GM12892 (cell line): Measurements from ENCODE around the gene MKNK2.

Experiments used
- DNase-seq: peaks from one replicate; pipeline ENCODE4 v3.0.0; 2011; ENCODE audit not compliant: insufficient read length
- FAIRE-seq: peaks from 2 replicates; lab custom pipeline; 2011; peaks lifted over from hg19 to GRCh38; lab: Jason Lieb, UNC
- POLR2A ChIP-seq: IDR thresholded peaks from 2 replicates; pipeline ENCODE4 v1.6.1; 2011; ENCODE audit warnings: low read depth, low read length, control low read depth
- POLR2AphosphoS5 ChIP-seq: IDR thresholded peaks from 2 replicates; pipeline ENCODE4 v1.6.1; 2011; ENCODE audit warnings: low read depth, low read length, control low read depth
- TAF1 ChIP-seq: IDR thresholded peaks from 2 replicates; pipeline ENCODE4 v1.6.1; 2011; ENCODE audit warnings: low read depth, mild to moderate bottlenecking, control low read depth, low read length, borderline replicate concordance

Gene MKNK2

GRCh38 chr19:2044709-2045500, 6.1 kb downstream of the MKNK2 start:
- no peak for FAIRE-seq
- DNase-seq, result no peak
- TF ChIP-seq POLR2A (no peak), POLR2AphosphoS5 (no peak), TAF1 (no peak)

- FAIRE-seq (no peak), DNase-seq (no peak)
- TF ChIP-seq TAF1 (no peak), POLR2A (no peak), POLR2AphosphoS5 (no peak; the same call in 1 of the 2 replicates)
Observed at GRCh38 chr19:2043961-2044708, 6.9 kb downstream of the MKNK2 start.

GRCh38 chr19:2043251-2043641, 7.8 kb downstream of the MKNK2 start:
- TF ChIP-seq POLR2AphosphoS5 (no peak), TAF1 (no peak)
- DNase-seq (no peak), FAIRE-seq (no peak)

- TF ChIP-seq POLR2A, result no peak
- TF ChIP-seq POLR2AphosphoS5, result peak; percentile 51; the same call in 1 of the 2 replicates
- FAIRE-seq, result no peak
Observed at GRCh38 chr19:2042485-2043250, 8.4 kb downstream of the MKNK2 start.

GRCh38 chr19:2041683-2042484, 9.2 kb downstream of the MKNK2 start:
- DNase-seq (peak; percentile 99), FAIRE-seq (peak; percentile 99)
- TF ChIP-seq POLR2AphosphoS5 (peak; percentile 57; the same call in 1 of the 2 replicates), POLR2A (peak; percentile 73), TAF1 (peak; percentile 49; the same call in 1 of the 2 replicates)

More at GRCh38 chr19:2042485-2043250, 8.4 kb downstream of the MKNK2 start:
- DNase-seq, result no peak

- no peak for FAIRE-seq
- no peak for DNase-seq
Observed at GRCh38 chr19:2041433-2041682, 9.7 kb downstream of the MKNK2 start.

GRCh38 chr19:2040647-2041432, 10.2 kb downstream of the MKNK2 start:
- DNase-seq, result no peak

More at GRCh38 chr19:2041433-2041682, 9.7 kb downstream of the MKNK2 start:
- no peak for TF ChIP-seq TAF1
- TF ChIP-seq POLR2A, result no peak
- no peak for TF ChIP-seq POLR2AphosphoS5

GRCh38 chr19:2039959-2040646, 10.9 kb downstream of the MKNK2 start:
- no peak for FAIRE-seq
- TF ChIP-seq POLR2AphosphoS5 (no peak), POLR2A (no peak), TAF1 (no peak)
- no peak for DNase-seq

More at GRCh38 chr19:2040647-2041432, 10.2 kb downstream of the MKNK2 start:
- TF ChIP-seq POLR2A (no peak), POLR2AphosphoS5 (peak; percentile 24; the same call in 1 of the 2 replicates)
- FAIRE-seq, result no peak

GRCh38 chr19:2039089-2039958, 11.7 kb downstream of the MKNK2 start:
- FAIRE-seq (no peak), DNase-seq (no peak)
- TF ChIP-seq POLR2AphosphoS5, result peak; percentile 10; the same call in 1 of the 2 replicates
- TF ChIP-seq TAF1, result no peak
